ENCODE results near the gene LEF1. TPM values are rescaled to one million over a fixed set of nuclear protein-coding genes. Genes with fewer than 3 reads are reported as not detected.

The LEF1 gene
- total and polyA plus RNA-seq, 11 donors: 0.08 to 3.0 (median 0.91) TPM; not detected in 1

DNA sequence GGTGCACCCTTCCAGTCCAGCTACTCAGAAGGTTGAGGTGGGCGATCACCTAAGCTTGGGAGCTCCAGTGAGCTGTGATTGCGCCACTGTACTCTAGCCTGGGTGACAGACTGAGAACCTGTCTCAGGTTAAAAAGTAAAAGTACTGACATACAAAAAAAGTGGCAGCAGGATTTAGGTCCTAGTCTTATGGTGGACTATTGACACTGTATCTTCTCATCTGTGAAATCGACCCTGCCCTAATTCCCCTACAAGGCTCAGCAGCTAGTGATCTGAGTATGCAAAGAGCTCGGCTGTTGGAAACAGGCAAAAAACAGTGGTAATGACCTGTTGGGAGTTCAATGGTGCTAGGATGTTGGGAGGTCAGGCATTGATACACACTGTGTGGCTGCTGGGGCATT lies 57.0 kb downstream of the LEF1 start:
- TF ChIP-seq POLR2A (IDR thresholded peaks at IDR 0.05) (no peak), CTCF (IDR thresholded peaks at IDR 0.05) (no peak)
- Histone ChIP-seq H3K27me3 (peaks cover 0 to 7% (median 0%) of the 10 kb centered on the region in 9 donors), H3K4me1 (peaks cover 0 to 22% (median 0%) of the 10 kb centered on the region in 12 donors), H3K36me3 (no peaks in the 10 kb centered on the region), H3K4me3 (no peak overlapping the region), H3K9me3 (no peaks in the 10 kb centered on the region), H3K27ac (no peak overlapping the region)
- DNase-seq: no peak
- 91 to 96% (median 94%) methylated on average over 4 of the region's 4 CpGs for whole genome bisulfite sequencing, 4 donors
- intact Hi-C loops (cut with DNase I): no loop called here
- no peak for ATAC-seq

DNA sequence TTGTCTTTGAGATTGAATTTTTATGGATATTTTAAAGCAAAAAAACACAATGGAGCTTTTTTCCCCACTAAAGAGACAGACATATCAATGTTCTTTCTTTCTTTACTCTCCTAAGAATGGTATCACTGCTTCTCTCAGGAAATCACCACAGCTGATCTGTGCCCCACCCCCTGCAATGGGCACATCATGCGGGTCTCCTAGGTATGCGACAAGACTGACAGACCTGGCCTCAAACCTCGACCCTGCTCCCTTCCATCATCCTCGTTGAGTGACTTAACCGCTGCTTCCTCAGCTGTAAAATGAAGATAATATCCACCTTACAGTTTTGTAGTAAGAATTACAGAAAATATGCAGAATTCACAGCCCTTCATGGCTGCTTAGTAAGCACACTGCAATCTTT lies 58.3 kb downstream of the LEF1 start:
- no peaks in the 10 kb centered on the region for H3K9me3 ChIP-seq
- TF ChIP-seq POLR2A (IDR thresholded peaks at IDR 0.05) (no peak), CTCF (IDR thresholded peaks at IDR 0.05) (no peak)
- H3K27me3 ChIP-seq: peaks cover 0 to 7% (median 0%) of the 10 kb centered on the region in 9 donors
- H3K4me1 ChIP-seq: peaks cover 0 to 12% (median 0%) of the 10 kb centered on the region in 12 donors
- no peak overlapping the region for H3K27ac ChIP-seq
- H3K36me3 ChIP-seq: no peaks in the 10 kb centered on the region
- intact Hi-C loops (cut with DNase I): no loop called here
- no peak for ATAC-seq
- WGBS, 4 donors: 72 to 82% (median 76%) methylated on average over 5 of the region's 5 CpGs
- no peak overlapping the region for H3K4me3 ChIP-seq
- DNase-seq: no peak

DNA sequence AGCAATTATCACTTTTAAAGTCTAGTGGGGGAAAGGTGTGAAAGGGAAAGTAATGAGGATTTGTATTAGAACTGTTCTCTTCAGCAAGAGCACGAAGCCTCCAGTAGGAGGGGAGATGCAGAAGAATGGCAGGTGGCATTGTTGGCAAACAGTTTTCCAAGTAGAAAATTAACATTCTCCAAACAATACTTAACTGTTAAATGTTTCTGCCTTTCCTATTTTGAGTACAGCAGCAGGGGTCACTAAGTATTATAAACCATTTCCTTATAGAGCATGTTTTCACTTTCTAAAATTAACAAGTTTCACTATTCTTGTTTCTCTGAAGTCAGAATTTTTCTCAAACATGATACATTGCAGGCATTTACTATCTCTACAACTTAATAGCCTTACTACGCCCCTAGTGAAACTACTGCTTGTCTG lies 58.7 kb downstream of the LEF1 start:
- Histone ChIP-seq H3K4me3 (no peak overlapping the region), H3K9me3 (no peaks in the 10 kb centered on the region), H3K4me1 (peaks cover 0 to 7% (median 0%) of the 10 kb centered on the region in 12 donors), H3K36me3 (no peaks in the 10 kb centered on the region), H3K27me3 (peaks cover 0 to 7% (median 0%) of the 10 kb centered on the region in 9 donors), H3K27ac (no peak overlapping the region)
- ATAC-seq: no peak
- DNase-seq: no peak
- intact Hi-C loops (cut with DNase I): no loop called here
- TF ChIP-seq CTCF (IDR thresholded peaks at IDR 0.05): no peak
- no peak for TF ChIP-seq POLR2A (IDR thresholded peaks at IDR 0.05)
- 80 to 85% (median 85%) methylated on average over 2 of the region's 2 CpGs for WGBS, 4 donors

GRCh38 chr4:108109111-108109510 lies 59.6 kb downstream of the LEF1 start:
- Histone ChIP-seq H3K9me3 (no peaks in the 10 kb centered on the region), H3K4me1 (no peaks in the 10 kb centered on the region), H3K27ac (no peak overlapping the region), H3K27me3 (peaks cover 0 to 7% (median 0%) of the 10 kb centered on the region in 9 donors), H3K36me3 (no peaks in the 10 kb centered on the region), H3K4me3 (no peak overlapping the region)
- WGBS, 4 donors: 87 to 94% (median 88%) methylated on average over 4 of the region's 4 CpGs
- DNase-seq: no peak
- ATAC-seq: no peak
- no peak for TF ChIP-seq POLR2A (IDR thresholded peaks at IDR 0.05)
- no peak for TF ChIP-seq CTCF (IDR thresholded peaks at IDR 0.05)
- intact Hi-C loops (cut with DNase I): no loop called here

All from heart left ventricle (tissue), 16 donors.